ENCODE data around the gene MAGIX.
"Not testable (repeated sequence)": the region's sequence is repeated elsewhere in the genome, so short reads cannot be mapped to it uniquely, and the experiment has no call there.

DNA sequence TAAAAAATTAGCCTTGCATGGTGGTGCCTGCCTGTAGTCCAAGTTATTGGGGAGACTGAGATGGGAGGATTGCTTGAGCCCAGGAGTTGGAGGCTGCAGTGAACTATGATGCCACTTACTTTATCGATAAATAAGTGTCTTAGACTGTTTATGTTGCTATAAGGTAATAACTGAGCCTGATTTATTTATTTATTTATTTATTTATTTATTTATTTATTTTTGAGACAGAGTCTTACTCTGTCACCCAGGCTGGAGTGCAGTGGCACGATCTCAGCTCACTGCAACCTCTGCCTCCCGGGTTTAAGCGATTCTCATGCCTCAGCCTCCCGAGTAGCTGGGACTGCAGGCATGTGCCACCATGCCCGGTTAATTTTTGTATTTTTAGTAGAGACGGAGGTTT lies 30.3 kb upstream of the MAGIX start:
- TF ChIP-seq, protein P1, sequence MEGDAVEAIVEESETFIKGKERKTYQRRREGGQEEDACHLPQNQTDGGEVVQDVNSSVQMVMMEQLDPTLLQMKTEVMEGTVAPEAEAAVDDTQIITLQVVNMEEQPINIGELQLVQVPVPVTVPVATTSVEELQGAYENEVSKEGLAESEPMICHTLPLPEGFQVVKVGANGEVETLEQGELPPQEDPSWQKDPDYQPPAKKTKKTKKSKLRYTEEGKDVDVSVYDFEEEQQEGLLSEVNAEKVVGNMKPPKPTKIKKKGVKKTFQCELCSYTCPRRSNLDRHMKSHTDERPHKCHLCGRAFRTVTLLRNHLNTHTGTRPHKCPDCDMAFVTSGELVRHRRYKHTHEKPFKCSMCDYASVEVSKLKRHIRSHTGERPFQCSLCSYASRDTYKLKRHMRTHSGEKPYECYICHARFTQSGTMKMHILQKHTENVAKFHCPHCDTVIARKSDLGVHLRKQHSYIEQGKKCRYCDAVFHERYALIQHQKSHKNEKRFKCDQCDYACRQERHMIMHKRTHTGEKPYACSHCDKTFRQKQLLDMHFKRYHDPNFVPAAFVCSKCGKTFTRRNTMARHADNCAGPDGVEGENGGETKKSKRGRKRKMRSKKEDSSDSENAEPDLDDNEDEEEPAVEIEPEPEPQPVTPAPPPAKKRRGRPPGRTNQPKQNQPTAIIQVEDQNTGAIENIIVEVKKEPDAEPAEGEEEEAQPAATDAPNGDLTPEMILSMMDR (IDR thresholded peaks at IDR 0.05): not testable (repeated sequence)
- TF ChIP-seq POLR2A (IDR thresholded peaks at IDR 0.05): not testable (repeated sequence)

All from testis (tissue), 2 donors.